Measurements from ENCODE around the gene ALOX12B. TPM values are rescaled to one million over a fixed set of nuclear protein-coding genes. Genes with fewer than 3 reads are reported as not detected.

Gene ALOX12B
- total and polyA plus RNA-seq, 4 donors: not detected

- no peak for DNase-seq (ENCODE audit: low spot score)
- Histone ChIP-seq H3K36me3 (ENCODE audit: control insufficient read depth in 4 of 4, insufficient read depth in 3 of 4, low read depth in 1 of 4, low read length in 3 of 4) (no peaks in the 10 kb centered on the region), H3K4me3 (ENCODE audit: low read depth in 1 of 3, low read length in 3 of 3) (no peak overlapping the region), H3K27me3 (ENCODE audit: control insufficient read depth in 4 of 4, insufficient read depth in 4 of 4, low read length in 3 of 4) (peaks cover 0 to 7% (median 0%) of the 10 kb centered on the region in 4 donors), H3K27ac (ENCODE audit: low read depth in 1 of 2, low read length in 2 of 2) (no peak overlapping the region), H3K4me1 (ENCODE audit: control insufficient read depth in 4 of 4, insufficient read depth in 4 of 4, low read length in 3 of 4) (no peaks in the 10 kb centered on the region), H3K9me3 (ENCODE audit: control insufficient read depth in 4 of 4, low read length in 3 of 4) (no peaks in the 10 kb centered on the region), H3K9ac (ENCODE audit: low read depth in 1 of 2, low read length in 2 of 2) (no peak overlapping the region)
- no peak for TF ChIP-seq SP1 (IDR thresholded peaks at IDR 0.05)
- no peak for TF ChIP-seq REST (IDR thresholded peaks at IDR 0.05)
- no peak for TF ChIP-seq JUND (IDR thresholded peaks at IDR 0.05)
- no peak for TF ChIP-seq ZBTB33 (IDR thresholded peaks at IDR 0.05)
- no peak for TF ChIP-seq FOXA1 (IDR thresholded peaks at IDR 0.05)
- TF ChIP-seq RAD21 (IDR thresholded peaks at IDR 0.05): no peak
- TF ChIP-seq CTCF (IDR thresholded peaks at IDR 0.05; ENCODE audit: low read depth, low read length, missing input control): no peak
- no peak for TF ChIP-seq EGR1 (IDR thresholded peaks at IDR 0.05; ENCODE audit: low read depth in 2 of 2)
- no peak for TF ChIP-seq RXRA (IDR thresholded peaks at IDR 0.05)
- WGBS: 75% methylated on average over 6 of the region's 6 CpGs
Measured at GRCh38 chr17:8101721-8102120, 14.2 kb upstream of the ALOX12B start.

- Histone ChIP-seq H3K4me3 (ENCODE audit: low read depth in 1 of 3, low read length in 3 of 3) (no peak overlapping the region), H3K36me3 (ENCODE audit: control insufficient read depth in 4 of 4, insufficient read depth in 3 of 4, low read depth in 1 of 4, low read length in 3 of 4) (no peaks in the 10 kb centered on the region), H3K9me3 (ENCODE audit: control insufficient read depth in 4 of 4, low read length in 3 of 4) (no peaks in the 10 kb centered on the region), H3K9ac (ENCODE audit: low read depth in 1 of 2, low read length in 2 of 2) (no peak overlapping the region), H3K27ac (ENCODE audit: low read depth in 1 of 2, low read length in 2 of 2) (no peak overlapping the region), H3K27me3 (ENCODE audit: control insufficient read depth in 4 of 4, insufficient read depth in 4 of 4, low read length in 3 of 4) (peaks cover 0 to 7% (median 0%) of the 10 kb centered on the region in 4 donors), H3K4me1 (ENCODE audit: control insufficient read depth in 4 of 4, insufficient read depth in 4 of 4, low read length in 3 of 4) (no peaks in the 10 kb centered on the region)
- no peak for DNase-seq (ENCODE audit: low spot score)
- WGBS: 89% methylated on average over 2 of the region's 2 CpGs
- TF ChIP-seq RAD21 (IDR thresholded peaks at IDR 0.05): no peak
- TF ChIP-seq EGR1 (IDR thresholded peaks at IDR 0.05; ENCODE audit: low read depth in 2 of 2): no peak
- TF ChIP-seq CTCF (IDR thresholded peaks at IDR 0.05; ENCODE audit: low read depth, low read length, missing input control): no peak
- no peak for TF ChIP-seq SP1 (IDR thresholded peaks at IDR 0.05)
- TF ChIP-seq ZBTB33 (IDR thresholded peaks at IDR 0.05): no peak
- TF ChIP-seq FOXA1 (IDR thresholded peaks at IDR 0.05): no peak
- no peak for TF ChIP-seq REST (IDR thresholded peaks at IDR 0.05)
- TF ChIP-seq RXRA (IDR thresholded peaks at IDR 0.05): no peak
- TF ChIP-seq TAF1 (conservative IDR thresholded peaks at IDR 0.05): no peak
- TF ChIP-seq YY1 (IDR thresholded peaks at IDR 0.05): no peak
- TF ChIP-seq ATF3 (IDR thresholded peaks at IDR 0.05): no peak
- no peak for TF ChIP-seq MAX (IDR thresholded peaks at IDR 0.05)
- TF ChIP-seq NR2F2 (IDR thresholded peaks at IDR 0.05): no peak
- TF ChIP-seq HNF4A (conservative IDR thresholded peaks at IDR 0.05): no peak
- no peak for TF ChIP-seq JUND (IDR thresholded peaks at IDR 0.05)
Measured at GRCh38 chr17:8100763-8101162, 13.2 kb upstream of the ALOX12B start.

Data from liver (tissue), 9 donors.